ENCODE results near the gene SPAG17. TPM values are rescaled to one million over a fixed set of nuclear protein-coding genes. Genes with fewer than 3 reads are reported as not detected.
A peak's percentile ranks its signal among the peaks of the same experiment; 100 is the strongest.

SPAG17 gene
- total RNA-seq, 1 donor from 2014 or later: 2.7 TPM

- no peak for DNase-seq (ENCODE audit: low spot score)
Observed at GRCh38 chr1:118118873-118119463, 66.1 kb downstream of the SPAG17 start.

GRCh38 chr1:118118469-118118868 lies 66.6 kb downstream of the SPAG17 start:
- peak; percentile 68 for DNase-seq (ENCODE audit: low spot score)

GRCh38 chr1:118117521-118117920 lies 67.5 kb downstream of the SPAG17 start:
- no peak for DNase-seq (ENCODE audit: low spot score)

- DNase-seq (ENCODE audit: low spot score): no peak
Observed at GRCh38 chr1:118116909-118117308, 68.1 kb downstream of the SPAG17 start.

- DNase-seq (ENCODE audit: low spot score): no peak
Observed at GRCh38 chr1:118116401-118116800, 68.6 kb downstream of the SPAG17 start.

- DNase-seq (ENCODE audit: low spot score): no peak
Observed at GRCh38 chr1:118115567-118116295, 69.3 kb downstream of the SPAG17 start.

GRCh38 chr1:118113261-118113660 lies 71.8 kb downstream of the SPAG17 start:
- DNase-seq (ENCODE audit: low spot score): no peak

GRCh38 chr1:118110580-118110979 lies 74.4 kb downstream of the SPAG17 start:
- no peak for DNase-seq (ENCODE audit: low spot score)

- no peak for DNase-seq (ENCODE audit: low spot score)
Observed at GRCh38 chr1:118104951-118105350, 80.1 kb downstream of the SPAG17 start.

GRCh38 chr1:118102445-118102844 lies 82.6 kb downstream of the SPAG17 start:
- DNase-seq (ENCODE audit: low spot score): no peak

GRCh38 chr1:118101999-118102398 lies 83.0 kb downstream of the SPAG17 start:
- no peak for DNase-seq (ENCODE audit: low spot score)

GRCh38 chr1:118101515-118101844 lies 83.5 kb downstream of the SPAG17 start:
- DNase-seq (ENCODE audit: low spot score): no peak

GRCh38 chr1:118100686-118101514 lies 84.1 kb downstream of the SPAG17 start:
- DNase-seq (ENCODE audit: low spot score): peak; percentile 46

- no peak for DNase-seq (ENCODE audit: low spot score)
Observed at GRCh38 chr1:118099686-118100085, 85.3 kb downstream of the SPAG17 start.

GRCh38 chr1:118097622-118098348 lies 87.2 kb downstream of the SPAG17 start:
- no peak for DNase-seq (ENCODE audit: low spot score)

- no peak for DNase-seq (ENCODE audit: low spot score)
Observed at GRCh38 chr1:118093017-118093416, 92.0 kb downstream of the SPAG17 start.

GRCh38 chr1:118090130-118090529 lies 94.9 kb downstream of the SPAG17 start:
- no peak for DNase-seq (ENCODE audit: low spot score)

- no peak for DNase-seq (ENCODE audit: low spot score)
Observed at GRCh38 chr1:118085365-118085764, 99.7 kb downstream of the SPAG17 start.

GRCh38 chr1:118084400-118084799 lies 100.6 kb downstream of the SPAG17 start:
- DNase-seq (ENCODE audit: low spot score): no peak

GRCh38 chr1:118082984-118083383 lies 102.0 kb downstream of the SPAG17 start:
- no peak for DNase-seq (ENCODE audit: low spot score)

GRCh38 chr1:118081387-118081786 lies 103.6 kb downstream of the SPAG17 start:
- DNase-seq (ENCODE audit: low spot score): no peak

Data from mucosa of gallbladder (tissue), 1 donor.